ENCODE results near the gene LKAAEAR1.

DNA sequence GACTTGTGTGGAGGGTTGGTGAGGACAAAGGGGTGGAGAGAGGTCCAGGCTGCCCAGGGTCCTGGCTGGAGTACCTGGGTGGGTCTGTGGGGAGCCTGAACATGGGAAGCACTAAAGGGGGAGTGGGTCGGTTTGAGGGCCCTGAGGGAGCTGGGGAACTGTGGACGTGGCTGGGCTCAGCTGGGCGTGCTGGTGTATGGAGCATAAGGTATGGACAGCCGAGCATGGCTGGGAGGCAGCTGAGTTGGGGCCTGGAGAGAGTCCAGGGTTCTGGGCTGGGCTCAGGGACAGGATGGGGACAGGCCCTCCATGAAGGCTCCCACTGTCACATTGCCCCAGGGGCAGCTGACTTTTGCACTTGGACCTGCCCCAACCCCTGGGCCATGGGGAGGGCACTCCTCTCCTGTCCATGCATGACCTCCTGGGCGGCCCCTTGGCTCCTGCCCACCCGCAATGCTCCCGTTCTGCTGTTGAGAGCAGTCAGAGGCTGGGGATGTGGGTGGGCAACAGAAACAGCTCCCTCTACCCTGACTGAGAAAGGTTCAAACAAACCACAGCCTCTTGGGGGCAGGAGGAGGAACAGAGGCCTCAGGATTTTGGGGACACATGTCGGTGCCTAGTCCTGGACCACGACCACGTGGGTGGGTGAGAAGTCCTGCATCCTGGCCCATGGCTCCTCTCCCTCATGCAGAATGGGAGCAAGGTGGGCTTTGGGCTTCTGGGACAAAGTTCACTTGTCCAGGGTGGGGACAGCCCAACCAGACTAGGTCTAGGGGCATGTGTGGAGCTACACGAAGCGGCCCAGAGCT, 43.8 kb downstream of the LKAAEAR1 start:
- TF ChIP-seq, protein P1, sequence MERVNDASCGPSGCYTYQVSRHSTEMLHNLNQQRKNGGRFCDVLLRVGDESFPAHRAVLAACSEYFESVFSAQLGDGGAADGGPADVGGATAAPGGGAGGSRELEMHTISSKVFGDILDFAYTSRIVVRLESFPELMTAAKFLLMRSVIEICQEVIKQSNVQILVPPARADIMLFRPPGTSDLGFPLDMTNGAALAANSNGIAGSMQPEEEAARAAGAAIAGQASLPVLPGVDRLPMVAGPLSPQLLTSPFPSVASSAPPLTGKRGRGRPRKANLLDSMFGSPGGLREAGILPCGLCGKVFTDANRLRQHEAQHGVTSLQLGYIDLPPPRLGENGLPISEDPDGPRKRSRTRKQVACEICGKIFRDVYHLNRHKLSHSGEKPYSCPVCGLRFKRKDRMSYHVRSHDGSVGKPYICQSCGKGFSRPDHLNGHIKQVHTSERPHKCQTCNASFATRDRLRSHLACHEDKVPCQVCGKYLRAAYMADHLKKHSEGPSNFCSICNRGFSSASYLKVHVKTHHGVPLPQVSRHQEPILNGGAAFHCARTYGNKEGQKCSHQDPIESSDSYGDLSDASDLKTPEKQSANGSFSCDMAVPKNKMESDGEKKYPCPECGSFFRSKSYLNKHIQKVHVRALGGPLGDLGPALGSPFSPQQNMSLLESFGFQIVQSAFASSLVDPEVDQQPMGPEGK (CRISPR knock-in tag; IDR thresholded peaks at IDR 0.05; ENCODE audit: borderline replicate concordance), result no peak
- no peak for TF ChIP-seq CSDC2 (CRISPR knock-in tag; IDR thresholded peaks at IDR 0.05)

Data from SK-N-SH treated with all-trans-retinoic acid at 6 μM for 48 hours (cell line).